Measurements from ENCODE around the gene RBM3. TPM values are rescaled to one million over a fixed set of nuclear protein-coding genes. Genes with fewer than 3 reads are reported as not detected.

The RBM3 gene
- total RNA-seq, 4 donors from 2014 or later = 118 to 178 (median 151) TPM

DNA sequence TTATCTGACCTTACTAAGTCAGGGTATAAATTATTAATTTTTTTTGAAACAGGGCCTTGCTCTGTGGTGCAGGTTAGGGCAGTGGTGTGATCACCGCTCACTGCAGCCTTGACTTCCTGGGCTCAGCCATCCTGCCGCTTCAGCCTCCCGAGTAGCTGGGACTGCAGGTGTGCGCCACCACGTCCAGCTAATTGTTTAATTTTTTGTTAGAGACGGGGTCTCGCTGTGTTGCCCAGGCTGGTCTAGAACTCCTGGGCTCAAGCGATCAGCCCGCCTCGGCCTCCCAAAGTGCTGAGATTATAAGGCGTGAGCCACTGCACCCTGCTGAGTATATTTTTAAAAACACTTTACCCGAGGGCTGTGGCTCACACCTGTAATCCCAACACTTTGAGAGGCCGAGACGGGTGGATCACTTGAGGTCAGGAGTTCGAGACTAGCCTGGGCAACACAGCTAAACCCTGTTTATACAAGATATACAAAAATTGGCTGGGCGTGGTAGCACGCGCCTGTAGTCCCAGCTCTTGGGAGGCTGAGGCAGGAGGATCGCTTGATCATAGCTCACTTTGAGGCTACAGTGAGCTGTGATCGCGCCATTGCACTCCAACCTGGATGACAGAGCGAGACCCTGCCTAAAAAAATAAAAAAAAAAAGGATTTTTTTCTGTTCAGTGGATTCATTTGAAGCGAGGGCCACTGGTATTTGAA lies 35.5 kb upstream of the RBM3 start:
- no peak for DNase-seq

DNA sequence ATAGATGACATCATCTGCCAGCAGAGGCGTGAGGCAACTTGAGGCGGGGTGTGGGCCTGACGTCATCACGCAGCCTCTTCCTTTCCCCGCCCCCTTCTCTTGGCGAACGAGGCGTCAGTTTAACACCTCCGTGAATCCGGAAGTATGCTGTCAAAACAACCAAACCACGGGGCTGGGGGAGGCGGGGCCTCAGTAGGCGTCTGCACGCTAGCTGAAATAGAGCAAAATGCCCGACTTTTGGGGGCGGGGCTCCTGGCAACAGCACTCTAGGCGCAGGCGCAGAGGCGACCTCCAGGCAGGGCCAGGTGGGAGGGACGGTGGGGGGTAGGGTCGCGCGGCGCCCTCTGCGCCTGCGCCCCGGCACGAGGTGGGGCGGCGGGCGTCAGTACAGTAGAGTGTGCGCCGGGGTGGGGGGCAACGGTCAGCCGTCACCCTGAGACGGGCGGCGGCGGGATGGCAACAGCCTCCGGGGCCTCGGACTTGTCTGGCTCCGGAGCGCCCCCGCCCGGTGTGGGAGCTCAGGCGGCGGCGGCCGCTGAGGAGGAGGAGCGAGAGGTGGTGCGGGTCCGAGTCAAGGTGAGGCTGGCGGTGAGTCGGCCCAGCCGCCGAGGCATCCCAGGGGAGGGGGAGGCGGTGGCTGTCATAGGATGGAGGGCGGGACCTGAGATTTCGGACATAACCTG lies 34.8 kb upstream of the RBM3 start, which contains the start of gene TBC1D25:
TBC1D25 (plus strand) TSS at position 370 of the 683 bp plus-strand sequence; CDS start at position 454, 84 bp downstream.
- H3K9me3 ChIP-seq = no peaks in the 10 kb centered on the region
- H3K36me3 ChIP-seq = no peaks in the 10 kb centered on the region
- peak within 1 kb of the TSS; percentile 54 to 76 (median 66) for H3K4me3 ChIP-seq
- H3K4me1 ChIP-seq = no peaks in the 10 kb centered on the region
- no peaks in the 10 kb centered on the region for H3K27me3 ChIP-seq
- peak in 1 of 2 donors; percentile 34 for TF ChIP-seq POLR2A (IDR thresholded peaks at IDR 0.05)
- TF ChIP-seq, protein P1, sequence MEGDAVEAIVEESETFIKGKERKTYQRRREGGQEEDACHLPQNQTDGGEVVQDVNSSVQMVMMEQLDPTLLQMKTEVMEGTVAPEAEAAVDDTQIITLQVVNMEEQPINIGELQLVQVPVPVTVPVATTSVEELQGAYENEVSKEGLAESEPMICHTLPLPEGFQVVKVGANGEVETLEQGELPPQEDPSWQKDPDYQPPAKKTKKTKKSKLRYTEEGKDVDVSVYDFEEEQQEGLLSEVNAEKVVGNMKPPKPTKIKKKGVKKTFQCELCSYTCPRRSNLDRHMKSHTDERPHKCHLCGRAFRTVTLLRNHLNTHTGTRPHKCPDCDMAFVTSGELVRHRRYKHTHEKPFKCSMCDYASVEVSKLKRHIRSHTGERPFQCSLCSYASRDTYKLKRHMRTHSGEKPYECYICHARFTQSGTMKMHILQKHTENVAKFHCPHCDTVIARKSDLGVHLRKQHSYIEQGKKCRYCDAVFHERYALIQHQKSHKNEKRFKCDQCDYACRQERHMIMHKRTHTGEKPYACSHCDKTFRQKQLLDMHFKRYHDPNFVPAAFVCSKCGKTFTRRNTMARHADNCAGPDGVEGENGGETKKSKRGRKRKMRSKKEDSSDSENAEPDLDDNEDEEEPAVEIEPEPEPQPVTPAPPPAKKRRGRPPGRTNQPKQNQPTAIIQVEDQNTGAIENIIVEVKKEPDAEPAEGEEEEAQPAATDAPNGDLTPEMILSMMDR (IDR thresholded peaks at IDR 0.05) = peak in 4 of 6 experiments; percentile 47 to 61 (median 50)
- H3K27ac ChIP-seq = peak within 1 kb of the TSS; percentile 83 to 91 (median 88)
- DNase-seq = peak; percentile 96 to 99 (median 97)

More for the DNA sequence above, 35.5 kb upstream of the RBM3 start:
- H3K4me1 ChIP-seq = no peaks in the 10 kb centered on the region
- no peak for TF ChIP-seq POLR2A (IDR thresholded peaks at IDR 0.05)
- TF ChIP-seq, protein P1 (IDR thresholded peaks at IDR 0.05) = no peak
- H3K36me3 ChIP-seq = no peaks in the 10 kb centered on the region
- peak overlapping the region; percentile 59 to 91 (median 86) for H3K27ac ChIP-seq
- no peaks in the 10 kb centered on the region for H3K27me3 ChIP-seq
- peak overlapping the region in 2 of 4 donors; percentile 63 to 76 for H3K4me3 ChIP-seq
- H3K9me3 ChIP-seq = no peaks in the 10 kb centered on the region

DNA sequence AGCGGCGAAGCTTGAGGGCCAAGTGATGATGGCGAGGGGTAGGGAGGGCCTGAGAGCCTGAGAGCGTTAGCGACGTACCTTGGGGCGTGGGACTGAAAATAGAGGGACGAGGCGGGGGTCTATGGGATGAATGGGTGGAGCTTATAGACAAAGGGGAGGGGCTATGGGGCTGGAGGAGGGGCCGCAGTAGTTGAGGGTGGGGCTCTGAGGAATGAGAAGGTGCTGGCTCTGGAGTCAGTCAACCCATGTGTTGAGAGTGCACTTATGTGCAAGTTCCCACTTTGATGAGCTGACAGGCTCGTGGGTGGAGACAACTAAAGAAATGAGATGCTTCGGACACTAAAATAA lies 34.3 kb upstream of the RBM3 start:
- Histone ChIP-seq H3K9me3 (no peaks in the 10 kb centered on the region), H3K36me3 (no peaks in the 10 kb centered on the region)
- peak in 1 of 3 donors; percentile 48 for DNase-seq

DNA sequence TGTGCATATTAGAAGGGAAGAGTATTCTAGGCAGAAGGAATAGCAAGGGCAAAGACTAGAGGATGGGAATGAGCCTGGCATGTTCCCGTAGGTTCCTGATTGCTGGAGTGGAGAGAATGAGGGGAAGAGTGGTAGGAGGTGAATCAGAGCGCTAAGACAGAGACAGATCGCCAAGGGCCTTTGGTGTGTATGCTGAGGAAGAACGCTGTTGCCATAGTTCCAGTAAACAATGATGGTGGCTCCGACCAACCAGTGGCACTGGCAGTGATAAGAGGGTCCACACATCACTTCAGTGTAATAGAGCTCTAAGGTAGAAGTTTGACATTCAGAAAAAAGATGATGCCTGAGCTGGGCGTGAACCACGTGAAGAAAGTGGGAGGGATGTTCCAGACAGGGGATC lies 33.8 kb upstream of the RBM3 start:
- Histone ChIP-seq H3K4me3 (peak overlapping the region; percentile 54 to 76 (median 66)), H3K27me3 (no peaks in the 10 kb centered on the region), H3K36me3 (no peaks in the 10 kb centered on the region), H3K27ac (peak overlapping the region; percentile 83 to 91 (median 88)), H3K4me1 (no peaks in the 10 kb centered on the region), H3K9me3 (no peaks in the 10 kb centered on the region)
- no peak for TF ChIP-seq POLR2A (IDR thresholded peaks at IDR 0.05)
- TF ChIP-seq, protein P1 (IDR thresholded peaks at IDR 0.05) = no peak
- DNase-seq = no peak

More for the DNA sequence above, 34.3 kb upstream of the RBM3 start:
- no peak for TF ChIP-seq POLR2A (IDR thresholded peaks at IDR 0.05)
- TF ChIP-seq, protein P1 (IDR thresholded peaks at IDR 0.05) = no peak
- Histone ChIP-seq H3K4me3 (peak overlapping the region; percentile 54 to 76 (median 66)), H3K27me3 (no peaks in the 10 kb centered on the region), H3K27ac (peak overlapping the region; percentile 83 to 91 (median 88)), H3K4me1 (no peaks in the 10 kb centered on the region)

DNA sequence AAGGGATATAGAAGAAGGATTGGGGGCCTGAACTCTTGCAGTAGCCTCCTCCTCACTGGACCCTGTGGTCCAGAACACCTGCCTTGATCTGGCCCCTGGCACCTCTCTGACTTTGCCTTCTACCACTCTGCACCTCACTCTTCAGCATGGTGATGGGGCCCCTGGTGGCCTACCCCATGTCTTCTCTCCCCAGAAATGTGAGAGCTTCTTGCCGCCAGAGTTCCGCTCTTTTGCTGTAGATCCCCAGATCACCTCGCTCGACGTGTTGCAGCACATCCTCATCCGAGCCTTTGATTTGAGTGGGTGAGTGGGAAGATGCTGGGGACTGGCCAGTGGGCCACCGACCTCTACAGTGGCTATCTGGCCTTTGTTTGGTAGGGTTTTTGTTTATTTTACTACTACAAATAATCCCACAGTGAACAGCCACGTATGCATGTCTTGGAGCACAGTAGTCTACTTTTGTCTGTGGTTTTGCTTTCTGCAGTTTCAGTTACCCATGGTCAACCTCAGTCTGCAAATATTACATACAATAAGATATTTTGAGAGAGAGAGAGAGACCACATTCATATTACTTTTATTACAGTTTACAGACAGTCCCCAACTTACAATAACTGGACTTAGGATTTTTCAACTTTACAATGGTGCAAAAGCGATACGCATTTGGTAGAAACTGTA lies 33.0 kb upstream of the RBM3 start:
- Histone ChIP-seq H3K4me3 (no peak overlapping the region), H3K27ac (peak overlapping the region in 1 of 4 donors; percentile 83)

More for the DNA sequence above, 33.0 kb upstream of the RBM3 start:
- H3K9me3 ChIP-seq = no peaks in the 10 kb centered on the region
- H3K27me3 ChIP-seq = no peaks in the 10 kb centered on the region
- H3K4me1 ChIP-seq = no peaks in the 10 kb centered on the region
- no peak for DNase-seq
- no peaks in the 10 kb centered on the region for H3K36me3 ChIP-seq
- TF ChIP-seq POLR2A (IDR thresholded peaks at IDR 0.05) = no peak
- TF ChIP-seq, protein P1 (IDR thresholded peaks at IDR 0.05) = no peak
